CD4-positive, alpha-beta T cell (primary cell): Measurements from ENCODE around the gene PPP1R26. TPM values are rescaled to one million over a fixed set of nuclear protein-coding genes. Genes with fewer than 3 reads are reported as not detected.
"Not testable (repeated sequence)": the region's sequence is repeated elsewhere in the genome, so short reads cannot be mapped to it uniquely, and the experiment has no call there.

ENCODE experiments used
- ATAC-seq: fragments of 200-7000 bp; cut with Tn5 transposase; one replicate; pipeline ENCODE4 v1.10.0; 2022; ENCODE audit warnings: mild to moderate bottlenecking; ENCODE audit not compliant: poor library complexity
- CTCF ChIA-PET: fragments of 350-600 bp; sonication (Branson Sonifier 250); formaldehyde crosslinking; loops from one replicate; lab custom pipeline; 2021; ENCODE audit warnings: antibody characterized with exemption, inconsistent platforms; lab: Charles Lee
- POLR2A ChIA-PET: fragments of 350-600 bp; sonication (Branson Sonifier 250); formaldehyde crosslinking; loops from one replicate; lab custom pipeline; 2021; ENCODE audit warnings: antibody characterized with exemption, inconsistent platforms; lab: Charles Lee
- DNase-seq, 14 experiments: peaks; one replicate each; pipeline ENCODE4 v3.0.0-alpha.2; 2013 to 2020; ENCODE audit warnings: mixed read lengths in 2 of 14
- H3K27ac ChIP-seq, 2 donors: one replicate each; pipeline versions ENCODE4 v1.5.1 to v1.7.0; 2013; ENCODE audit warnings: low read length in 2 of 2, low read depth in 1 of 2, mild to moderate bottlenecking in 1 of 2
- H3K27me3 ChIP-seq, 2 experiments: 1 replicate in 1 of 2; 2 replicates in 1 of 2; pipeline versions ENCODE4 v1.6.1 to v1.7.0; 2013; ENCODE audit warnings: low read length in 2 of 2, control low read depth in 1 of 2, mild to moderate bottlenecking in 1 of 2, moderate library complexity in 1 of 2; ENCODE audit not compliant: insufficient read depth in 2 of 2, control insufficient read depth in 1 of 2
- H3K36me3 ChIP-seq: one replicate; pipeline ENCODE4 v1.6.1; 2013; ENCODE audit warnings: low read length, control low read depth; ENCODE audit not compliant: insufficient read depth
- H3K4me1 ChIP-seq: one replicate; pipeline ENCODE4 v1.6.1; 2013; ENCODE audit warnings: low read length, control low read depth; ENCODE audit not compliant: insufficient read depth
- H3K4me3 ChIP-seq: one replicate; pipeline ENCODE4 v1.5.1; 2013; ENCODE audit warnings: mild to moderate bottlenecking, low read length, moderate library complexity
- H3K9me3 ChIP-seq, 2 experiments: 1 replicate in 1 of 2; 2 replicates in 1 of 2; pipeline versions ENCODE4 v1.6.1 to v1.7.0; 2013; ENCODE audit warnings: low read length in 2 of 2, mild to moderate bottlenecking in 2 of 2, control low read depth in 1 of 2, moderate library complexity in 1 of 2; ENCODE audit not compliant: control insufficient read depth in 1 of 2, insufficient read depth in 1 of 2
- H3K27ac Mint-ChIP-seq: one replicate; pipeline ENCODE4 v1.8.0; 2020; ENCODE audit warnings: mixed read lengths
- H3K27me3 Mint-ChIP-seq: one replicate; pipeline ENCODE4 v1.8.0; 2021; ENCODE audit warnings: mixed read lengths
- H3K36me3 Mint-ChIP-seq: one replicate; pipeline ENCODE4 v1.8.0; 2021; ENCODE audit warnings: low read depth, mixed read lengths
- H3K4me1 Mint-ChIP-seq: one replicate; pipeline ENCODE4 v1.8.0; 2021; ENCODE audit warnings: low read depth, mixed read lengths
- H3K4me3 Mint-ChIP-seq: one replicate; pipeline ENCODE4 v1.8.0; 2020; ENCODE audit warnings: mild to moderate bottlenecking, mixed read lengths
- H3K9me3 Mint-ChIP-seq: one replicate; pipeline ENCODE4 v1.8.0; 2020; ENCODE audit warnings: mixed read lengths
- intact Hi-C, 2 experiments: fragments of 100-400 bp; cut with DNase I in 1 of 2; cut with micrococcal nuclease in 1 of 2; formaldehyde crosslinking; loops; one replicate each; pipeline versions ENCODE4 v1.15.1 to v1.9.0; 2023 to 2025; cut with DNase I, micrococcal nuclease
- total RNA-seq, 174 experiments: library from RNA in 2 of 174; stranded (reverse) in 2 of 174; gene quantifications; one replicate each; pipeline ENCODE4 v1.2.3 and lab custom pipeline; 2021 to 2026
- TF ChIP-seq, protein P1 (sequence below): fragments of 200-600 bp; IDR thresholded peaks from one replicate; pipeline ENCODE4 v1.8.0; 2022; ENCODE audit warnings: antibody characterized with exemption, mild to moderate bottlenecking

PPP1R26 gene
- total RNA-seq, 2 experiments from 2014 or later = 0.27 to 0.47 TPM

DNA sequence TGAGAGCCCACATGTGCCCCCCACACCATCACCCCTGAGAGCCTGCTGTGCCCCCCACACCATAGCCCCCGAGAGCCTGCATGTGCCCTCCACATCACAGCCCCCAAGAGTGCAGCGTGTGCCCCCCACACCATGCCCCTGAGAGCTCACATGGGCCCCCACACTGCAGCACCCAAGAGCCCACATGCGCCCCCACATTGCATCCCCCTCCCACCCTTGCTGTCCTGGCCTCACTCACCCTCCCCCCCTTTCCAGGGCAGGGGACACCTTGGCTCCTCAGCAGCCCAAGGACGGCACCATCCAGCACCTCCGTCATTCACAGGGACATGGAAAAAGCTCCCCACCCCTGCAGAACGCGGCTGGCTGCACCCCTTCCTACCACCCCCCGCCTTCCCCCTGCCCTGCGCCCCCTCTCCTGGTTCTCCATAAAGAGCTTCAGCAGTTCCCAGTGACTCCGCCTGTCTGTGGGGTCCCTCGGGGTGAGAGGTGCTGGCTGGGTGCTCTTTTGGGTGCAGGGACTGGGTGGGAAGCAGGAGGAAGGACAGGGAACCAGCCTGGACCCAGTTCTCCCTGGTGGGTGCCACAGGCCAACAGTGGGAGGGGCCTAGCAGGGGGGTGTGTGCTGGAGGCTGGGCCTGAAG is 46.6 kb downstream of the PPP1R26 start:
- no peaks in the 10 kb centered on the region for H3K4me1 ChIP-seq
- peaks cover 7% of the 10 kb centered on the region for H3K27me3 Mint-ChIP-seq
- no peak for ATAC-seq
- TF ChIP-seq, protein P1, sequence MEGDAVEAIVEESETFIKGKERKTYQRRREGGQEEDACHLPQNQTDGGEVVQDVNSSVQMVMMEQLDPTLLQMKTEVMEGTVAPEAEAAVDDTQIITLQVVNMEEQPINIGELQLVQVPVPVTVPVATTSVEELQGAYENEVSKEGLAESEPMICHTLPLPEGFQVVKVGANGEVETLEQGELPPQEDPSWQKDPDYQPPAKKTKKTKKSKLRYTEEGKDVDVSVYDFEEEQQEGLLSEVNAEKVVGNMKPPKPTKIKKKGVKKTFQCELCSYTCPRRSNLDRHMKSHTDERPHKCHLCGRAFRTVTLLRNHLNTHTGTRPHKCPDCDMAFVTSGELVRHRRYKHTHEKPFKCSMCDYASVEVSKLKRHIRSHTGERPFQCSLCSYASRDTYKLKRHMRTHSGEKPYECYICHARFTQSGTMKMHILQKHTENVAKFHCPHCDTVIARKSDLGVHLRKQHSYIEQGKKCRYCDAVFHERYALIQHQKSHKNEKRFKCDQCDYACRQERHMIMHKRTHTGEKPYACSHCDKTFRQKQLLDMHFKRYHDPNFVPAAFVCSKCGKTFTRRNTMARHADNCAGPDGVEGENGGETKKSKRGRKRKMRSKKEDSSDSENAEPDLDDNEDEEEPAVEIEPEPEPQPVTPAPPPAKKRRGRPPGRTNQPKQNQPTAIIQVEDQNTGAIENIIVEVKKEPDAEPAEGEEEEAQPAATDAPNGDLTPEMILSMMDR = no peak
- no peaks in the 10 kb centered on the region for H3K4me1 Mint-ChIP-seq
- H3K4me3 Mint-ChIP-seq = no peak overlapping the region
- POLR2A ChIA-PET = no interaction called here
- CTCF ChIA-PET = no interaction called here
- peaks cover 5 to 6% of the 10 kb centered on the region in 2 experiments for H3K27me3 ChIP-seq
- H3K4me3 ChIP-seq = no peak overlapping the region
- H3K36me3 Mint-ChIP-seq = no peaks in the 10 kb centered on the region
- H3K27ac ChIP-seq = no peak overlapping the region
- H3K36me3 ChIP-seq = no peaks in the 10 kb centered on the region
- H3K27ac Mint-ChIP-seq = no peak overlapping the region
- peaks cover 0 to 10% of the 10 kb centered on the region in 2 experiments for H3K9me3 ChIP-seq
- H3K9me3 Mint-ChIP-seq = no peaks in the 10 kb centered on the region
- intact Hi-C loops = no loop called here
- DNase-seq = no peak

DNA sequence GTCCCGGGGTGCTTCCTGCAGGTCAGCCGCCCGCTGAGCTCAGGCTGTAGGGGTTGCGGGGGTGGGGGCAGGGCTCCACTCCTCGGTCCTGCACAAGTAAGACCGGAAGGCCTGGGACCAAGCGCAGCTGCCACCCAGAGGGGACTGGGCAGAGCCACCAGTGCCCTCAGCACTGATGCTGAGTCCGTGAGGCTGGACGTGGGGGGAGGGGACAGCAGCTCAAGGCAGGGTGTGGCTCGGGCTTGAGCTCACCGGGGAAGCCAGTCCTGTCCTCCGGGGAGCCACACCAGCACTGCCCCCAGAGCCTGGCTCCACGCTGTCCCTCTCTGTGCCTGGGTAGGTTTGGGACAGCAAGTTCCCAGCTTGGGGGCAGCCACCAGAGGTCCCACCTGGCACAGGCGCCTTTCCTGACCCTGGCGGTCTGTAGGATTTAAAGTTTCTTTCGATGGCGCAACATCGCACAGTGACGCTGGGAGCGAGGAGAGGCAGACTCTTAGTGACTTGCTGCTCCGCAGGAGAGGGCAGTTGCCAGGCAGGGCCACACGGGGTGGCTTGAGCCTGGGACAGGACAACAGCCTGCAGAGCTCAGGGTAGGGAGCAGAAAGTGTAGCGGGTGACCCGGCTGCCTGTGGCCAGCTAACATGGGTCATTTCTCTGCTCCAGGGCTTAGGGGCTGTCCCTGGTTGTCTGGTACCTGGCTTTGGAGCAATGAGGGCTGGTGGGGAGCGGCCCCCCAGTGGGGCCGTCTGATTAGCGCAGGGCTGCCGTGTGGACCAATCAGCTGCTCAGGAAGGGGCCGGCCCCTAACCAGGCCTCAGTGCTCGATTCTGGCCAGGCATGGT is 47.4 kb downstream of the PPP1R26 start:
- no peaks in the 10 kb centered on the region for H3K4me1 Mint-ChIP-seq
- H3K9me3 ChIP-seq = peaks cover 0 to 10% of the 10 kb centered on the region in 2 experiments
- no peak overlapping the region for H3K4me3 Mint-ChIP-seq
- H3K4me3 ChIP-seq = no peak overlapping the region
- H3K9me3 Mint-ChIP-seq = no peaks in the 10 kb centered on the region
- POLR2A ChIA-PET = no interaction called here
- no peak overlapping the region for H3K27ac Mint-ChIP-seq
- TF ChIP-seq, protein P1 = no peak
- peak in 1 of 14 experiments; percentile 16 for DNase-seq
- H3K27me3 Mint-ChIP-seq = peaks cover 11% of the 10 kb centered on the region
- no peaks in the 10 kb centered on the region for H3K36me3 ChIP-seq
- H3K27me3 ChIP-seq = peaks cover 6 to 7% of the 10 kb centered on the region in 2 experiments
- no peaks in the 10 kb centered on the region for H3K36me3 Mint-ChIP-seq
- H3K27ac ChIP-seq = no peak overlapping the region
- ATAC-seq = no peak
- CTCF ChIA-PET = no interaction called here
- no peaks in the 10 kb centered on the region for H3K4me1 ChIP-seq
- intact Hi-C loops = no loop called here

DNA sequence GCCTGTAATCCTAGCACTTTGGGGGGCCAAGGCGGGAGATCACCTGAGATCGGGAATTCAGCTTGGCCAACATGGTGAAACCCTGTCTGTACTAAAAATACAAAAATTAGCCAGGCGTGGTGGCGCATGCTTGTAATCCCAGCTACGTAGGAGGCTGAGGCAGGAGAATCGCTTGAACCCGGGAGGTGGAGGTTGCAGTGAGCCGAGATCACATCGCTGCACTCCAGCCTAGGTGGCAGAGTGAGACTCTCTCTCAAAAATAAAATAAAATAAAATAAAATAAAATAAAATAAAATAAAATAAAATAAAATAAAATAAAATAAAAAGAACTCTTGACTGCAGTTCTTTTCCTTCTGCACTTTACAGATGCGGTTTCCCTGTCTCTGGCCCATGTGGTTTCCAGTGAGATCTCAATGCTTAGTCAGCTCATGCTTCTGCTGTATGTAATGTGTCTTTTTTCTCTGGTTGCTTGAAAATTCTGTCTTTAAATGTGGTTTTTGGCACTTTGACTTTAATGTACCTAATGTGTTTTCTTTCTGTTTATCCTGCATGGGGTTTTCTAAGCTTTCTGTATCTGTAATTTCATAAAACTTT is 49.4 kb downstream of the PPP1R26 start:
- H3K4me1 Mint-ChIP-seq, DNase-seq, H3K9me3 Mint-ChIP-seq, POLR2A ChIA-PET, H3K4me3 Mint-ChIP-seq, H3K36me3 Mint-ChIP-seq, H3K36me3 ChIP-seq, ATAC-seq, CTCF ChIA-PET, H3K4me1 ChIP-seq, intact Hi-C loops, H3K4me3 ChIP-seq, H3K27ac Mint-ChIP-seq, H3K27ac ChIP-seq: not testable (repeated sequence)
- Histone ChIP-seq H3K9me3 (peaks cover 0 to 10% of the 10 kb centered on the region in 2 experiments), H3K27me3 (peaks cover 4 to 15% of the 10 kb centered on the region in 2 experiments)
- peaks cover 21% of the 10 kb centered on the region for H3K27me3 Mint-ChIP-seq
